Activated CD8-positive, alpha-beta memory T cell treated with anti-CD3 and anti-CD28 coated beads, Interleukin-2, amount 50 U/mL, for 24 hours (primary cell): ENCODE measurements around the gene ANGPTL4.
"Not testable (repeated sequence)": the region's sequence is repeated elsewhere in the genome, so short reads cannot be mapped to it uniquely, and the experiment has no call there.

Experiments used
- DNase-seq: peaks from one replicate; pipeline ENCODE4 v3.0.0-alpha.2; 2020; ENCODE audit errors: extremely low read depth

ANGPTL4 gene

DNA sequence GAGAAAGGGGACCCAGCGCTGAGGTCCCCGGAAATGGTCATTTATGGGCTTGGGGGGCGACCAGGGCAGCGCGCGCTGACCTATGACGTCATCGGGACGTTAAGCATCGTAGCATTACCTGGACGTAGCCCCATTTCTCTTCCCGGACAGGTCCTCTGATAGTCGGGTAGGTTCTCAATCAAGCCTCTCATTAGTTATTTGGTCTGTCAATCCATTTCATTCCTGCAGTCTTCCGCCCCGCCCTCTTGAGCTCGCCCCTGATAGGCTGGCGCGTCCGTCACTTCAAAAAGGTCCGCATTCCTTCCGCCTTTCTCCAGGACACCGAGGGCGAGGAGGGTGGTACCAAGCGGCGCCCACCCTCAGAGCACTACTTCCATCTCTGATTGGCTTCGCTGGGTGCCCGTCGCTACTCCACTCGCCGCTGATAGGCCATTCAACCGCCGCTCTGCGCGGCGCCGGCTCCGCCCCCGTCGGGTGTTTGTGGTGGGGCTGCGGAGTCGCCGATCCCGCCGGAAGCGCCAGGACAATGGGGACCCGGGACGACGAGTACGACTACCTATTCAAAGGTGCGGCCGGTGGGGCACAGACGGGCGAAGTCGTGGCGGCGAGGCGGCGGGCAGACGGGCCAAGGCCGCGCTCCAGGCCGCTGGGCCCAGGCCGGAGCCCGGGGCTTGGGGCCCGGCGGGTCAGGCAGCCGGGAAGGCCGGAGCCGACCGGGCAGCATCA, 26.1 kb downstream of the ANGPTL4 start, which contains the start of gene RAB11B:
RAB11B (plus strand) TSS at position 470 of the 726 bp plus-strand sequence; CDS start at position 527, 57 bp downstream.
- DNase-seq = peak; percentile 96

DNA sequence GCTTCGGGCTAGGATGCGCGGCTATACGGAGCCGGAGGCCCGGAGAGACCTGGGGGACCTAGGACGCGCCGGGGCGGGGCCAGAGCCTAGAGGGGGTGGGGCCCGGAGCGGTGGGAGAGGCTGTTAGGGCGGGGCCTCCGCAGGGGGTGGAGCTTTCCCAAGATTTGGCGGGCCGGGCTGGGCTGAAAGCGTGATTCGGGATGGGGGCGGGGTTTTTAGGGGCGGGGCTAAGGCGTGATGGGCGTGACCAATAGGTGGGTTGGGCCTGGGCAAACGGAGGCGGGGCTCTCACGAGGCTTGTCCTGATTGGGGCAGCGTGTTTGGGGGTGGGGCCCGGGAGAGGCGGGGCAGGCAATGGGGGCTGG, 26.6 kb downstream of the ANGPTL4 start:
- peak; percentile 73 for DNase-seq

DNA sequence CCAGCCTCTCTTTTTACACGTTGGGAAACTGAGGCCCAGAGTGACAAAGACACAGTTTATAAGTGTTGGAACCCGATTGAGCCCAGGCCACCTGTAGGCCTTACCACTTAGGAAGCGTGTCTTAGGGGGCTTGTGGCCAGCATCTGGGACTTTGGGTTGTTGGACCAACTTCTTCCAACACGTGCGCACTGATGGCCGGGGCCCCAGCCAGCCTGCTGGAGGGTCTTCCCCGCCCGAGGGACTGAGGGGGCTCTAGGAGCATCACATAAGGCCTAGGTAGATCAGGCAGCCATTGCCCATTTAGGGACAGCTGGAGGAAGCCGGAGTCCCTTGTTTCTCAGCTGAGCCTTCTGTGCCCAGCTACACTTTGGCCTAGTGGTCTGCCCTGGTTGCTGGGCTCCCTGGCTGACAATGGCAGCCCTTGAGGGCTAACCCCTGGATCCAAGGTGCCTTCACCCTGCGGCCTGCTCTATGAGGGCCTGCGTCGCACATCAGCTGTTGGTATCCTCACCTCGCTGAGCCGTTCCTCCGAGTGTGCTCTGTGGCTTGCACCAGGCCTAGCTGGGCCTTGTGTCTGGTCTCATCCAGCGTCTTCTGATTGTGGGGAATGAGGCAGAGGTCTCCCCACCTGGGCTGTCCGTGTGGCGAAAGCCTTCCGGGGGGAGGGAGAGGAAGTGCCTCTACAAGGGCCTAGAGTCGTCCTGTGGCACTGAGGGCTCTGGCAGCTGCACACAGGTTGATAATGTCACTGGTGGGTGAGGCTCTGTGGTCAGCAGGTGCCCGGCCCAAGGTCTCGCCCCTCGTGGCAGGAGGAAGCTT, 27.5 kb downstream of the ANGPTL4 start:
- DNase-seq = no peak

DNA sequence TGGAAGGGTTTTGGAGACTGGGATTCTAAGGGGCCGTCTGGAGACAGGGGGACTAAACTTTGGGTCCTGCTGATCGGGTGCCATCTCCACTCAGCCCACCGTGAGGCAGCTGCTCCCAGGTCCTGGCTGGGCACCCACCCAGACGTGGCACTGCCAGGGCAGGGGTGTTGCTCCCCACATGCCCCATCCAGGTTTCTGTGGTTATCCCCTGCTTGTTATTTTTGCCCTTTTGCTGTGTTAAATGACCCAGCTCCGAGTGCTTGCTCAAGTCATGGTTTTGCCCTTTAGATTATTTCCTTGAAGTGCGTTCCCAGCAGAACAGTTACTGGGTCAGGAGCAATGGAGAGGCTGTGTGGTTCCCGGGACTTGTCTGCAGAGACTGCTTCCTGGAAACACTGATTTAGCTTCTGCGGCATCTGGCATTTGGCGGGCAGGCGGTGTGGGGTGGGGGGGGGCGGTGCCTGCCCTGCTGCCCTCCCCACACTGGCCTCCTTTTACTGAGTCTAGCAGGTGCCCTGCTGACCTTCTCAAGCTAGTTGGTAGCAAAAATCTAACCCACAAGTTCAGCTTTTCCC, 28.1 kb downstream of the ANGPTL4 start:
- DNase-seq = no peak

DNA sequence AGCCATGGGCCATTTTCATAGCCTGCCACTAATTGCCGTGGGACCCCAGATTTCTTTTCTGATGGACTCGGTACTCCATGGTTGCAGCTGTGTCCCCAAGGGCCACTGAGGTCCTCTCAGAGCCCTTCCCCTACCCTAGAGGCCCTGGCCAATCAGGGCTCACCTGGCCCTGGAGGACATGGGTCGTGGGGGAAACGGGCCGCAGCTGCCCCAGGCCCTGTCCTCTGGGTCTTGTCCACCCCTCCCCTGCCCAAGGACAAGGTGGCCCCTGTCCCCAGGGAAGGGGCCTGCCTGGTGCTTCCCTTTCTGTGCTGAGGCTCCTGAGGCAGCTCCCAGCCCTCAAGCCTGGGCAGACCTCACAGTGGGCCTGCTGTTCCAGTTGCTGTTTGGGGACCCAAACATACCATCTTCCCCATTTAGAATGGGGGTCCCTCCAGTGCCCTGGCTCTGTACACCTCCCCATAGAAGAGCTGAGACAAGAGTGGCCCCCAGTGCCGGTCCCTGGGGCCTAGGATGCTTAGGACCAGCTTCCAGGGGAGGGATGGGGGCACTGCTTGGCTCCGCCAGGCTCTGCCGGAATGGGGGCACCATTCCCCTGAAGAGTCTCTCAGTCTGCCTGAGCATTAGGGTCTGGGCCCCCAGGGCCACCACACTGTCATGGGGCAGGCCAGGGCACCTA, 29.4 kb downstream of the ANGPTL4 start:
- no peak for DNase-seq

DNA sequence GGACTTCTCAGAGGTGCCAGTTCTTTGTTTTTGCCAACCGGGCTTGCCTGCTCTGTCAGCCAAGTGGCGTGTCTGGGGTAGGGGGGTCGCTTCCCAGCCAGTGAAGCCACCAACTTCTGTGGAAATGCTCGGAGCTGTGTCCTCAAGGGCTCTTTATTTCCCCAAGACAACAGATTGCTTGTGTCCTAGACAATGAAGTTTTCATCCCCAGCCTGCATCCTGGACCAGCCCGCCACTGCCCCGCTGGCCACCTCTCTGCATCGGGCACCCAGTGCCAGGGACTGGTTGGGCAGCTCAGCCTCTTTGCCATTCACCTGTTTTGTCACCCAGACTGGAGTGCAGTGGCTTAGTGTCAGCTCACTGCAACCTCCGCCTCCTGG, 29.9 kb downstream of the ANGPTL4 start:
- no peak for DNase-seq

DNA sequence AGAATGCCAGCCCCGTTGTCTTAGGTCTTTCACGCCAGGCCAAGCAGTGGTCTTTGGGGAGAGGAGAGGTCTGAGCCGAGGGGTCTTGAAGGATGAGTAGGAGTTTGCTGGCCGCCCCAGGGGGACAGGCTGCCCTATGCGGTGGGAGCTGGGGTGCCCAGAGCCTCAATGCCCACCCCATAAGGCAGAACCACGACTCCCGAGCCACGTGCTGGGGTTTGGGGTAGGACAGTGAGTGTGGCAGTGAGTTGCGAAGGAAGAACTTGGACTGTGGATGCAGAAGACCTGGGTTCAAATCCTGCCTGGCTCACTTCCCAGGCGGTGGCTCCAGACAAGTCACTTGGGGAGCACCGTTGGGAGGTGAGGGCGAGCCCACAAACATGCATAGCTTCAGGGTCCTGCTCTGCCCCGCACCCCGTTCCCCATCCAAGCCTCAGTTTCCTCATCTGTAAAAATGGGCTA, 31.7 kb downstream of the ANGPTL4 start:
- no peak for DNase-seq

DNA sequence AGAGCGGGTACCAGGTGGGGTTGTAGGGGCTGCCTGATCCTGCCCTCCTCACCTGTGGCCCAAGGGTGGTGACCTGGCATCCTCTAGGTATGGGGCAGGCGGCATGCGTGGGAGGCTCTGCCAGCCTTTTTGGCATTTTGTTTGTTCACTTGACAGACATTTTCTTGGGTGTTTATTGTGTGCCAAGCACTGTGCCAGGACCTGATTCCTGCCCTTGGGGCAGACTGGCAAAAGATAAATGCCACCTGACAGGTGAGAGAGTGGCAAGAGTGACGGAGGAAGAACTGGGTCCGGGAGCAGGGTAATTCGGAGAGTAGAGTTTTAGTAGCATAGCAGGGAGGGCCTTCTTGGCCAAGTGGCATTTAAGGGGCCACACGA, 32.2 kb downstream of the ANGPTL4 start:
- no peak for DNase-seq

DNA sequence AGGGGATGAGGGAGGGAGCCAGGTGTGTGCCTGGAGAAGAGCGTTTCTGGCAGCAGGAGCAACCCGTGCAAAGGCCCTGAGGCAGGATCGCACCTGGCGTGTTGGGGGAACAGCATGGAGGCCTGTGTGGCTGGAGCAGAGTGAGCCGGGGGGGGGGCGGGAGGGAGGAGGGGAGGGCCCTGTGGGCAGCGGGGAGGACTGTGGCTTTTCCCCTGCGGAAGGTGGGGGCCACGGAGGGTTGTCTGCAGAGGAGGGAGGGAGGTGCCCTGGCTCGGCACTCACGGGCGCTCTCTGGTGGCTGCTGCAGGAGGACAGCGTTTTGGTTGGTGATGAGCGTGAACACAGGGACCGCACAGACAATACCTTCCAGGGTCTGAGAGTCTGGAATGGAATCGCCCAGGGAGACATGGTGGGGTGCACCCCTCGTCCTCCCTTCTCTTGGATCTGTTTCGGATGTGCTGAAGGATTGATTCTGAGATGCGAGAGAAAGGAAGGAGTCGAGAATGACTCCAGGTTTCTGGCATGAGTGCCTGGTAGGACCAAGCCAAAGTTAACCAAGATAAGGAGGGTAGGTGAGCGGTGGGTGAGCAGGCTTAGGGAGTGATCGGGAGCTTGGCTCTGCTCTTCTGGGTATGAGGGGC, 32.7 kb downstream of the ANGPTL4 start:
- peak; percentile 31 for DNase-seq

DNA sequence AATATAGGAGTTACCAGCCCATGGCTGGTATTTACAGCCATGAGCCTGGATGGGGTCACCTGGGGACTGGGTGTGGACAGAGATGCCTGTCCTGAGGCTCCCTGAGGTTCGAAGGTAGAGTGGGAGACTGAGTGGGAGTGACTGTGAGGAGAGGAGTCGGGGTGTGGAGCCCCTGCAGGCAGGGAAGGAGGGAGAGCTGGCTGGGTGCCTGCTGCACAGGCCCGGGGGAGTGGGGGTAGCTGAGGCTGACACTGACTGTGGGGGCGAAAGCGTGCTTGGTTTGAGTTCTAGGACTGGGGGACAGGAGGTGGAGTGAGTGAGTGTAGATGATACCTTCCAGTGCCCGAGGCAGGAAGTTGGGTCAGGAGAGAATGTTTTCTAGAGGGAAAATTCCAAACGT, 33.3 kb downstream of the ANGPTL4 start:
- no peak for DNase-seq

DNA sequence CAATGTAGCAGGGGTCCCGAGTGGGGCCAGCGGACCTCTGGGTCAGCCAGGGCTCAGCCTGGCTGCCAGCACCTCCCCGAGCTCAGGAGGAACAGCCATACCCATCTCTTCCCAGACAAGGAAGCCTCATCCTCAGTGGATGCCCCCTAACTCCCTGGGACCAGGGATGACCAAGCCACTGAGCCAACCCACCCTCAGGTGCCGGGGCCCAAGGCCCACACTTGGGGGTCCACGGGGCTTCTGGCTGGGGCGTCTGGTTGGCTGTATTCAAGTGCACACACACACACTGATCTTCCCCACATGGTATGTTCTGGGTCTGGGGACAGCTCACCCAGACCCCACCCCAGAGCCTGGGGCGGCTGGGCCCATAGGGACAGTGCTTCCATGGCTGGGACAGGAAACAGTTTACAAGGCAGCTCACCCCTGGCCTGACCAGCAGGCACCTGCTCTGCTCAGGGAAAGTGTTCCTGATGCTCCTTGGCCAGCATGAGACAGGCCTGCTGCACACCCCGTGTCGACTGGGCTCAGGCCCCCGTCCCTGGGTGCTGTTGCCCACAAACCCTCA, 33.9 kb downstream of the ANGPTL4 start:
- DNase-seq = no peak

DNA sequence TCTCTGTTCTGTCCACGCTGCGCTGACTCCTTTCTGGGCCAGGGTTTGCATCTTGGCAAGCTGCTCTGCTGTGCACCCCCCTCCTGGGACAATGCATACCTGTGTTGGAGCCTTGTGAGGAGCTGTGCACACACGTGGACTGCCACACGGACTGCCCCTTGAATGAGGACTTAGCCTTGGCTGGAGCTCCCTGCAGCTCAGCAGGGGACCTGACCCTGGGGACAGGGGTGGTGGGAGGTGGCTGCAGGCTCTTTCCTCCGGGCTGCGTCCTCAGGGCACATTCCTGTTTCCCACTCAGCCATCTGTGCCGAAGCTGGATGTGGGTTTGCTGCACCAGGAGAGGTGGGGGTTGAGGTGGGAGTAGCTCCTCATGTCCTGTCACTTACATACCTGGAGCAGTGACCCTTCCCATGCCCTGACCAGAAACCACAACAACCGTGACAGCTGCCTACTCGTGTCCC, 34.4 kb downstream of the ANGPTL4 start:
- no peak for DNase-seq

DNA sequence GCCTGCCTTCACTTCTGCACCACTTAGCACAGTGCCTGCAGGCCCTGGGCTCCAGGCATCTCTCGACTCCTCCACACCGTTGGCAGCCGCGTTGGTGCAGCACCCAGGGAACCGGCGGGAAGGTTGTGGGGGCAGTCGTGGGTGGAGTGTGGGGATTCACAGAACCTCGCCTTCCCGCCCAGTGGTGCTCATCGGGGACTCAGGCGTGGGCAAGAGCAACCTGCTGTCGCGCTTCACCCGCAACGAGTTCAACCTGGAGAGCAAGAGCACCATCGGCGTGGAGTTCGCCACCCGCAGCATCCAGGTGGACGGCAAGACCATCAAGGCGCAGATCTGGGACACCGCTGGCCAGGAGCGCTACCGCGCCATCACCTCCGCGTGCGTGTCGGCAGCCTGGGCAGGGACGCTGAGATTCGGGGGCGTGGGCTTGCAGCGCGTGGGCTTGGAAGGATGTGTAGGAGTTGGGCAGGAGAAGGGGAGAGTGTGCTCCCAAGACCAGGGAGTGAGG, 35.8 kb downstream of the ANGPTL4 start:
- DNase-seq = no peak

DNA sequence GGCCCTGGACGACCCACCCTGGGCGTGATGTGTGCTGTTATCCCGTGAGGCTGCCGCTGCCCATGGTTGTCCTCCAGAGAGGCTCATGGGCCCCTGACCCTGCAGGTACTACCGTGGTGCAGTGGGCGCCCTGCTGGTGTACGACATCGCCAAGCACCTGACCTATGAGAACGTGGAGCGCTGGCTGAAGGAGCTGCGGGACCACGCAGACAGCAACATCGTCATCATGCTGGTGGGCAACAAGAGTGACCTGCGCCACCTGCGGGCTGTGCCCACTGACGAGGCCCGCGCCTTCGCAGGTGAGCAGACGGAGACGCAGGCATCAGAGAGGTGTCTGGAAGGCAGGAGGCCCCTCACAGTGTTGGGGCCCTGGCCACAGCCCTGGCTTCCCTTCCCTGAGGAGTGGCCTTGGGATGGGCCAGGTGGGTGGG, 38.0 kb downstream of the ANGPTL4 start:
- DNase-seq = no peak

DNA sequence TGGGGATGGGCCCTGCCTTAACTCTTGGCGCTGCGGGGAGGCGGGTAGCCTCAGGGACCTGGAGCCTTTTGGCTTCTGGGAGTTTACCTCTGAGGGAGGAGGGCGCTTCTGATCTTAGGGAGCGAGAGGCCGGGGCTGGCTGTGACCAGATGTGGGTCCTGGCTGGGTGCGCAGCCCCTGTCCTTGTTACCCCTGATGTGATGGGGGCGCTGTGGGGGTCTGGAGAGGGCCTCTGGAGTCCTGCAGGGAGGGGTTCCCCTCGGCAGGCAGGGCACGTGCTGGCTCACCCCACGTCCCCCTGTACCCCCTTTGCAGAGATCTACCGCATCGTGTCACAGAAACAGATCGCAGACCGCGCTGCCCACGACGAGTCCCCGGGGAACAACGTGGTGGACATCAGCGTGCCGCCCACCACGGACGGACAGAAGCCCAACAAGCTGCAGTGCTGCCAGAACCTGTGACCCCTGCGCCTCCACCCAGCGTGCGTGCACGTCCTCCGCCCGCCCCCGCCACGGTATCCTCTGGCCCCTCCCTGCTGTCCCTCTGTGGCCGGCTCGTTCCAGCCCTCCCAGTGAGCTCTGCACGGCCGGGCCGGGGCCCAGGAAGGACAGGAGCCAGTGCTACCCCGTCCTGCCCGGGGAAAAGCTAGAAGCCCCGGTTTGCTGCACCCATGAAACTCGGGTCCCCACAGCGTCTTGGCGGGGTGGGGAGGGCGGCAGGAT, 39.3 kb downstream of the ANGPTL4 start:
- DNase-seq = no peak

DNA sequence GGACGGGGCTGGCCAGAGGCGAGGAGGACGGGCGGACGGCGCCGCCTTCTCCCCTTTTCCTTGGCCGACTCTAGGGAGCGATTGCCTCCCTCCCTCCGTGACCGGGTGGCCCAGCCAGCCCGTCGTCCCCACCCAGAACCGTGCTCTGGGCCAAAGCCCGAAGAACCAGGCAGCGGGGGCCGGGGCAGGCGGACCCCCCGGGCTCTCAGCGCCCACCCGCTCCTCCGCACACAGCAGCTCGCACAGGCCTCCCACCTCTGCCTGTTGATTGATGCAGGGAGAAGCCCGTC, 39.8 kb downstream of the ANGPTL4 start:
- no peak for DNase-seq

DNA sequence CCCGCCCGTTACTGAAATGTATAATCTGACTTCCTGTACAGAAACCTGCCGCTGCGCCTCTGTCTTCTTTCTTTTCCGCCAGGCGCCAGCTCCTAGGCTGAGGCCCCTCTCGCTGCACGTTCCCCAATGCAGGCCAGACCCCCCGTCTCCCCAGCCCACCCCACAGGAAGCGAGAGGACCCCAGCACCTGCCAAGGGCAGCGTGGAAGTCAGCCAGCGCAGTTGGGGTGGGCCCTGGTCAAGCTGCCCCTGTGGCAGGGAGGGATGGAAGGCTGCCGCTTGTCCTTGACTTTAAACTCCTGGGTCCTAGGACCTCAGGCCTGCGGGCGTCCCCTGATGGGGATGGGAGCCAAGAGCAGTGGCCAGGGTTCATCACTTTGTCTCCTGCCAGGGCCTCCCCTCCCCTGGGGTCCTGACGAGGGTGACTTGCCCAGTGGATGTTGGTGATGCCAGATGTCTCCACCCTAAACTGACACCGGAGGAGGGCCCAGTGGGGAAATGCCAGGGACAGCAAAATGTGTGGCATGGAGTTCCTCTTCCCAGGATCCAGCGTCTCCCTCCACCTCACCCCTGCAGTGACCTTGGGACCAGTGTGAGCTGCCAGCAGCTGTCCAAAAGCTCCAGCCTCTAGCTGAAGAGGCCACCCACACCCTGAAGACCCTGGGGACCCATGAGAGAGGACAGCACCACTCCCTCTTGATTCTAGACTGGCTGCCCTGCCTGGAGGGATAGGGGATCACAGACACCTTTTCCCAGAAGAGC, 40.6 kb downstream of the ANGPTL4 start:
- DNase-seq = no peak

DNA sequence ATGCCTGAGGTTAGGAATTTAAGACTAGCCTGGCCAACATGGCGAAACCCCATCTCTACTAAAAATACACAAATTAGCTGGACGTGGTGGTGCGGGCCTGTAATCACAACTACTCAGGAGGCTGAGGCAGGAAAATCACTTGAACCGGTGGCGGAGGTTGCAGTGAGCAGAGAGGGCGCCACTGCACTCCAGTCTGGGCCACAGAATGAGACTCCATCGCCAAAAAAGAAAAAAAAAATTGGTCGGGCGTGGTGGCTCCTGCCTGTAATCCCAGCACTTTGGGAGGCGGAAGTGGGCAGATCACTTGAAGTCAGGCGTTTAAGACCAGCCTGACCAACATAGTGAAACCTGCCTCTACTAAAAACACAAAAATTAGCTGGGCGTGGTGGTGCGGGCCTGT, 46.8 kb downstream of the ANGPTL4 start:
- not testable (repeated sequence) for DNase-seq

DNA sequence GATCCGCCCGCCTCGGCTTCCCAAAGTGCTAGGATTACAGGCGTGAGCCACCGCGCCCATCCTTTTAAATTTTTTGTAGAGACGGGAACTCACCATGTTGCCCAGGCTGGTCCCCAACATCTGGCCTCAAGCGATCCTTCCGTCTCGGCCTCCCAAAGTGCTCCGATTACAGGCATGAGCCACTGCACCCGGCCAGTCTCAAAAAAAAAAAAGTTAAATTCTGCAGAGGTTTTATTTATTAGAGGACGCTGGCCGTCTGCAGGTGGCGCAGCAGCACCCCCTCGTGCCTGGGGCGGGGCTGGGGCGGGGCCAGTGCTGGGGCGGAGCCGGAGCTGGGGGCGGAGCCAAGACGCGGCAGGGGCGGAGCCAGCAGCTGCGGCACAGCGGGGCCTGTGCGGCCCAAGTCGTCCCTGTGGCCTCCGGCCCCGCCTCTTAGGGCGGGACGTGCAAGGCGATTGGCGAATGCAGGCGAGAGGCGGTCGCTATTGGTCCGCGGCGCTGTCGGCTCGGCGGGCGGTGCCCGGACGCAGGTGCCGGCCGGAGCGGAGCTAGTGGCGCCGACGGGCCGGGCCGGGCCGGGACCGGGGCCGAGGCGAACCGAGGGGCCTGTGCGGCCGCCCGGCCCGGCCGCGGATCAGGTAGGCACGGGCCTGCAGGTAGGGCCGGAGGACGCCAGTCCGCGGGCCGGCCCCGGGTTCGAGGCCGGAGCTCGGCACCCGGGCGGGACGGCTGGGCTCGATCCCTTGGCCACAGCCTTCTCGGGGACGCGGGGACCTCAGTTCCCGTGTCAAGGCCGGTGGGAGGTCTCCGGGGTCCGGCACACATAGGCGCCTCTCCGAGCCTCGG, 49.1 kb downstream of the ANGPTL4 start, which contains the start of gene MARCHF2:
MARCHF2 (plus strand) TSS at position 523 of the 846 bp plus-strand sequence. CDS start 8,536 bp downstream, outside the sequence.
- peak; percentile 86 for DNase-seq
